Prostate gland (tissue), 2 donors: ENCODE results near the gene KCNRG. TPM values are rescaled to one million over a fixed set of nuclear protein-coding genes. Genes with fewer than 3 reads are reported as not detected.
A peak's percentile ranks its signal among the peaks of the same experiment; 100 is the strongest.
"Not testable (repeated sequence)": the region's sequence is repeated elsewhere in the genome, so short reads cannot be mapped to it uniquely, and the experiment has no call there.

Experiments used
- DNase-seq: peaks from one replicate; pipeline ENCODE4 v3.0.0-alpha.2; 2019; ENCODE audit warnings: low spot score
- H3K27ac ChIP-seq, 2 donors: fragments of 200-600 bp; sonication (generic); 2 replicates each; pipeline ENCODE4 v1.5.1; 2017 to 2019
- H3K27me3 ChIP-seq: fragments of 200-600 bp; sonication (generic); replicated peaks from 2 replicates; pipeline ENCODE4 v1.5.1; 2019; ENCODE audit not compliant: insufficient read depth
- H3K36me3 ChIP-seq, 2 donors: fragments of 200-600 bp; sonication (generic); 1 replicate in 1 of 2; 2 replicates in 1 of 2; pipeline versions ENCODE4 v1.5.1 to v1.8.1; 2017 to 2019
- H3K4me1 ChIP-seq: fragments of 200-600 bp; sonication (generic); replicated peaks from 2 replicates; pipeline ENCODE4 v1.5.1; 2019
- H3K4me3 ChIP-seq, 2 donors: fragments of 200-600 bp; sonication (generic); 2 replicates each; pipeline ENCODE4 v1.5.1; 2017 to 2019
- H3K9me3 ChIP-seq: fragments of 200-600 bp; sonication (generic); 2 replicates; pipeline ENCODE4 v1.5.1; 2017
- POLR2A ChIP-seq: fragments of 450-650 bp; IDR thresholded peaks from one replicate; pipeline ENCODE4 v1.6.1; 2016; ENCODE audit warnings: antibody characterized with exemption, mild to moderate bottlenecking
- POLR2AphosphoS5 ChIP-seq: sonication (generic); formaldehyde crosslinking; IDR thresholded peaks from one replicate; pipeline ENCODE4 v1.6.1; 2017; ENCODE audit warnings: antibody characterized with exemption
- WGBS: methylation state at CpG from one replicate; pipeline ENCODE4 v1.1.5; 2018; 5-methylcytosine and 5-hydroxymethylcytosine counted together
- intact Hi-C: fragments of 100-400 bp; cut with DNase I; formaldehyde crosslinking; loops from one replicate; pipeline ENCODE4 v1.14.2; 2022
- total RNA-seq, 2 donors: library from RNA; depleted of rRNA; stranded (reverse); fragments of >200 nt; gene quantifications; one replicate each; pipeline ENCODE4 v1.1.0, GENCODE V29; 2016
- TF ChIP-seq, protein P1 (sequence below), 4 experiments: fragments of 200-600 bp in 2 of 4; fragments of 450-650 bp in 2 of 4; sonication (generic) in 2 of 4; IDR thresholded peaks; 1 replicate in 3 of 4; 2 replicates in 1 of 4; pipeline ENCODE4 v1.5.1; 2016 to 2019; ENCODE audit warnings: antibody characterized with exemption in 4 of 4, mild to moderate bottlenecking in 2 of 4, moderate library complexity in 2 of 4

The KCNRG gene
- total RNA-seq, 2 donors from 2014 or later: 1.0 to 3.9 TPM

- intact Hi-C loops: loop anchor here (5.0 to 10.0 kb wide), 3 partner anchors 556 to 1088 kb away; no protein-coding TSS in a partner anchor
- Histone ChIP-seq H3K4me1 (no peaks in the 10 kb centered on the region), H3K27ac (peak overlapping the region in 1 of 2 donors; percentile 38), H3K27me3 (no peaks in the 10 kb centered on the region), H3K9me3 (no peaks in the 10 kb centered on the region), H3K4me3 (no peak overlapping the region), H3K36me3 (no peaks in the 10 kb centered on the region)
- DNase-seq: peak; percentile 63
- peak; percentile 63 for TF ChIP-seq POLR2AphosphoS5
- TF ChIP-seq POLR2A: no peak
- TF ChIP-seq, protein P1, sequence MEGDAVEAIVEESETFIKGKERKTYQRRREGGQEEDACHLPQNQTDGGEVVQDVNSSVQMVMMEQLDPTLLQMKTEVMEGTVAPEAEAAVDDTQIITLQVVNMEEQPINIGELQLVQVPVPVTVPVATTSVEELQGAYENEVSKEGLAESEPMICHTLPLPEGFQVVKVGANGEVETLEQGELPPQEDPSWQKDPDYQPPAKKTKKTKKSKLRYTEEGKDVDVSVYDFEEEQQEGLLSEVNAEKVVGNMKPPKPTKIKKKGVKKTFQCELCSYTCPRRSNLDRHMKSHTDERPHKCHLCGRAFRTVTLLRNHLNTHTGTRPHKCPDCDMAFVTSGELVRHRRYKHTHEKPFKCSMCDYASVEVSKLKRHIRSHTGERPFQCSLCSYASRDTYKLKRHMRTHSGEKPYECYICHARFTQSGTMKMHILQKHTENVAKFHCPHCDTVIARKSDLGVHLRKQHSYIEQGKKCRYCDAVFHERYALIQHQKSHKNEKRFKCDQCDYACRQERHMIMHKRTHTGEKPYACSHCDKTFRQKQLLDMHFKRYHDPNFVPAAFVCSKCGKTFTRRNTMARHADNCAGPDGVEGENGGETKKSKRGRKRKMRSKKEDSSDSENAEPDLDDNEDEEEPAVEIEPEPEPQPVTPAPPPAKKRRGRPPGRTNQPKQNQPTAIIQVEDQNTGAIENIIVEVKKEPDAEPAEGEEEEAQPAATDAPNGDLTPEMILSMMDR (IDR thresholded peaks at IDR 0.05): peak; percentile 65 to 91 (median 85)
- 43% methylated on average over 8 of the region's 8 CpGs for WGBS
These were observed 38.7 kb upstream of the KCNRG start for GRCh38 chr13:49976314-49977258.

DNA sequence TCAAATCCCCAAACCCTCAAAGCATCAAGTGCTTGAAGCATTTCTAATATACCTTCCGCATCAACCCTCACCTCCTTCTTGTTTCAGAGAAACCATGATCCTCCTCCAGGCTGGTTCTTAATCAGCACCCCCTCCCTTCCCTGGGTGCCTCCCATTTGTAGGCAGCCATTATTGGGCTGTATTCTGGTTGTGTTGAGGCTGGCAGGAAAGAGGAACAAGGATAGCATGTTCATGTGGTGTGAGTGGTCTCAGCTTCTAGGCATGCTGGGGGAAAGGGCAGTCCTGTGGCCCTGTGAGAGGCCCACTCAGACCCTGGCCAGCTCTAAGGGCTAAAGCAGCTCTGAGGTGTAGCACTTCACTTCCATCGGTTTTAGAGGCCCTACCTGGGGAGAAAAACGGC, 37.3 kb upstream of the KCNRG start:
- H3K36me3 ChIP-seq: no peaks in the 10 kb centered on the region
- H3K9me3 ChIP-seq: no peaks in the 10 kb centered on the region
- TF ChIP-seq, protein P1 (IDR thresholded peaks at IDR 0.05): no peak
- TF ChIP-seq POLR2A: no peak
- H3K4me3 ChIP-seq: no peak overlapping the region
- no peak overlapping the region for H3K27ac ChIP-seq
- WGBS: 84% methylated on average over 3 of the region's 3 CpGs
- H3K27me3 ChIP-seq: no peaks in the 10 kb centered on the region
- intact Hi-C loops: loop anchor here (5.0 to 10.0 kb wide), 3 partner anchors 554 to 1087 kb away; no protein-coding TSS in a partner anchor
- no peak for DNase-seq
- no peaks in the 10 kb centered on the region for H3K4me1 ChIP-seq

DNA sequence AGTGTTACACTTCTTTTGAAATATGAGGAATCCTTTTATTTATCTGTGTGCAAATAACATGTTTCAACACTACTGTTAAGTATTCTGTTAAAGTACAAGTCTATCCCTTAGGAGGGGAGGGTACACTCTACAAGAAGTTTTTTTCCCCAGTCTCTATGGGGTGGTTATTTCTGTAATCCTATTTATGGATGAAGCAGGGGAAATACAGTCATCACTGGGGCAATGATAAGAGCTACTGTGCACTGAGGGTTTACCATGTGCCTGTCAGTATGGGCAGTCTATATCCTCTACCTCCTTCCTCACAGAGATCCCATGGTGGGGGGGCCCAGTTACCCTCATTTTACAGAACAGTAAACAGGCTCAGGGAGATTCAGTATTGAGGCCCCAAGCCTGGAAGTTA, 35.0 kb upstream of the KCNRG start:
- no peaks in the 10 kb centered on the region for H3K4me1 ChIP-seq
- H3K27ac ChIP-seq: no peak overlapping the region
- no peak for DNase-seq
- no peak overlapping the region for H3K4me3 ChIP-seq
- TF ChIP-seq POLR2A (no peak), POLR2AphosphoS5 (no peak)
- TF ChIP-seq, protein P1 (IDR thresholded peaks at IDR 0.05): no peak
- no peaks in the 10 kb centered on the region for H3K9me3 ChIP-seq
- intact Hi-C loops: no loop called here
- no peaks in the 10 kb centered on the region for H3K27me3 ChIP-seq
- no peaks in the 10 kb centered on the region for H3K36me3 ChIP-seq

DNA sequence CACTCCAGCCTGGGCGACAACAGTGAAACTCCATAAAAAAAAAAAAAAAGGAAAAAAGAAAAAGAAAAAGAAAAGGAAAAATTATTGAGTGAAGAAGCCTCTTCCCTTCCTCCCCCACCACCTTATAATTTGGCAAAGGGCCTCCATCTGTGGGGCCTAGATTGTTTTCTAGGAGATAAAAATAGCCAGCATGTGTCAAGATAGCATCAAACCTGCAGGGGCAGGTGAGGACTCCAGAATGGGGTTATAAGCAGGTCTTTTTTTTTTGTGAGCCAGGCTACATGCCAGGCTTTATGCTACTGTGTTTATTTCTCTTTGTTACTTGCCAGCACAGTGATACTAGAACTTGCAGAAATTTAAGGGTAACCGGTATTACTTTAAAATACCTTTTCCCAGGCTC, 30.1 kb upstream of the KCNRG start:
- no peaks in the 10 kb centered on the region for H3K27me3 ChIP-seq
- H3K36me3 ChIP-seq: no peaks in the 10 kb centered on the region
- TF ChIP-seq POLR2AphosphoS5: peak; percentile 76
- no peak for TF ChIP-seq POLR2A
- H3K4me1 ChIP-seq: no peaks in the 10 kb centered on the region
- H3K27ac ChIP-seq: no peak overlapping the region
- no peak overlapping the region for H3K4me3 ChIP-seq
- WGBS: 36% methylated on average over 2 of the region's 2 CpGs
- H3K9me3 ChIP-seq: no peaks in the 10 kb centered on the region
- intact Hi-C loops: no loop called here
- peak; percentile 67 for DNase-seq

- Histone ChIP-seq H3K4me1 (no peaks in the 10 kb centered on the region), H3K27ac (no peak overlapping the region), H3K4me3 (no peak overlapping the region), H3K9me3 (no peaks in the 10 kb centered on the region), H3K27me3 (no peaks in the 10 kb centered on the region), H3K36me3 (no peaks in the 10 kb centered on the region)
- WGBS: 89% methylated on average over 7 of the region's 7 CpGs
- intact Hi-C loops: no loop called here
- DNase-seq: no peak
- TF ChIP-seq POLR2A: no peak
- TF ChIP-seq, protein P1 (IDR thresholded peaks at IDR 0.05): no peak
- TF ChIP-seq POLR2AphosphoS5: no peak
These were observed 28.8 kb upstream of the KCNRG start for GRCh38 chr13:49986471-49986870.

DNA sequence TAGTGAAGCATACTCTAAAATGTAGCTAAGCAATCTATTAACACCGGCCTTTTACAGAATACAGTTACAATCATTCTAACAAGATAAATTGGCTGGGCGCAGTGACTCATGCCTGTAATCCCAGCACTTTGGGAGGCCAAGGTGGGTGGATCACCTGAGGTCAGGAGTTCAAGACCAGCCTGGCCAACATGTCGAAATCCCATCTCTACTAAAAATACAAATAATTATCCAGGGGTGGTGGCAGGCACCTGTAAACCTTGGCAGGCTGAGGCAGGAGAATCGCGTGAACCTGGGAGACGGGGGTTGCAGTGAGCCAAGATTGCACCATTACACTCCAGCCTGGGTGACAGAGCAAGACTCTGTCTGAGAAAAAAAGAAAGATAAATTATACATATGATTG, 24.6 kb upstream of the KCNRG start:
- H3K4me1 ChIP-seq, H3K27ac ChIP-seq, H3K27me3 ChIP-seq, intact Hi-C loops, H3K4me3 ChIP-seq, DNase-seq, H3K9me3 ChIP-seq, H3K36me3 ChIP-seq: not testable (repeated sequence)
- WGBS: 91% methylated on average over 6 of the region's 6 CpGs
